Karpas-422 (cell line): ENCODE data around the gene NOS1AP. TPM values are rescaled to one million over a fixed set of nuclear protein-coding genes. Genes with fewer than 3 reads are reported as not detected.
"Not testable (repeated sequence)": the region's sequence is repeated elsewhere in the genome, so short reads cannot be mapped to it uniquely, and the experiment has no call there.

Experiments used
- DNase-seq: peaks from one replicate; pipeline ENCODE4 v3.0.0-alpha.2; 2015
- H2AFZ ChIP-seq: fragments of 200-600 bp; sonication (generic); 2 replicates; pipeline ENCODE4 v1.6.1; 2014; ENCODE audit warnings: antibody characterized with exemption, low read length, mixed read lengths
- H3K27ac ChIP-seq: fragments of 200-600 bp; sonication (generic); 2 replicates; pipeline ENCODE4 v1.5.1; 2014; ENCODE audit warnings: mild to moderate bottlenecking, low read length, moderate library complexity
- H3K27me3 ChIP-seq: fragments of 200-600 bp; sonication (generic); 2 replicates; pipeline ENCODE4 v1.6.1; 2014; ENCODE audit warnings: low read length, mixed read lengths
- H3K36me3 ChIP-seq: fragments of 200-600 bp; sonication (generic); 2 replicates; pipeline ENCODE4 v1.6.1; 2014; ENCODE audit warnings: low read length, mixed read lengths; ENCODE audit not compliant: insufficient read depth
- H3K4me1 ChIP-seq: fragments of 200-600 bp; sonication (generic); 2 replicates; pipeline ENCODE4 v1.6.1; 2014; ENCODE audit warnings: mild to moderate bottlenecking, low read length, mixed read lengths
- H3K4me2 ChIP-seq: fragments of 200-600 bp; sonication (generic); 2 replicates; pipeline ENCODE4 v1.6.1; 2014; ENCODE audit warnings: low read length, low read depth, mild to moderate bottlenecking; ENCODE audit not compliant: poor library complexity, severe bottlenecking
- H3K4me3 ChIP-seq: fragments of 200-600 bp; sonication (generic); 2 replicates; pipeline ENCODE4 v1.5.1; 2014; ENCODE audit warnings: mild to moderate bottlenecking, antibody characterized with exemption, low read length, mixed read lengths
- H3K79me2 ChIP-seq: fragments of 200-600 bp; sonication (generic); 2 replicates; pipeline ENCODE4 v1.6.1; 2014; ENCODE audit warnings: mild to moderate bottlenecking, low read length, mixed read lengths
- H3K9ac ChIP-seq: fragments of 200-600 bp; sonication (generic); 2 replicates; pipeline ENCODE4 v1.6.0; 2014; ENCODE audit warnings: low read length
- H3K9me2 ChIP-seq: fragments of 200-600 bp; sonication (generic), shearing (Covaris generic); replicated peaks from 2 replicates; pipeline ENCODE4 v1.6.0; 2014; ENCODE audit warnings: mild to moderate bottlenecking, low read length, moderate library complexity; ENCODE audit not compliant: insufficient read depth
- H3K9me3 ChIP-seq: fragments of 300-700, 200-600 bp; sonication (generic); 2 replicates; pipeline ENCODE4 v1.6.1; 2014; ENCODE audit warnings: low read length, mixed read lengths
- H4K20me1 ChIP-seq: fragments of 200-600 bp; sonication (generic); 2 replicates; pipeline ENCODE4 v1.6.1; 2014; ENCODE audit warnings: mild to moderate bottlenecking, antibody characterized with exemption, low read length, low read depth; ENCODE audit not compliant: insufficient read depth
- total RNA-seq: library from RNA; depleted of rRNA; stranded (reverse); fragments of >200 nt; shearing (Covaris generic); gene quantifications from 2 replicates; pipeline ENCODE4 v1.2.3, GENCODE V29; 2014; ENCODE audit warnings: low replicate concordance

The NOS1AP gene
- total RNA-seq, 1 experiment from 2014 or later: not detected

GRCh38 chr1:162060314-162060713 is 9.2 kb upstream of the NOS1AP start:
- H3K4me1 ChIP-seq: no peaks in the 10 kb centered on the region; the same call in 1 of the 2 replicates

GRCh38 chr1:162062542-162063015 is 6.9 kb upstream of the NOS1AP start:
- no peak for DNase-seq
- H3K4me3 ChIP-seq: no peak overlapping the region
- peaks cover 16% of the 10 kb centered on the region for H3K4me1 ChIP-seq
- no peaks in the 10 kb centered on the region for H4K20me1 ChIP-seq
- H3K9me2 ChIP-seq: no peaks in the 10 kb centered on the region
- no peak overlapping the region for H3K27ac ChIP-seq
- H3K79me2 ChIP-seq: no peaks in the 10 kb centered on the region
- H3K4me2 ChIP-seq: no peak overlapping the region
- no peak overlapping the region for H3K9ac ChIP-seq
- H3K9me3 ChIP-seq: no peaks in the 10 kb centered on the region
- H3K36me3 ChIP-seq: no peaks in the 10 kb centered on the region
- no peak overlapping the region for H2AFZ ChIP-seq
- H3K27me3 ChIP-seq: 0 out of 2 replicates have a peak, but pooled peaks cover 4% of the 10 kb centered on the region

More at GRCh38 chr1:162060314-162060713, 9.2 kb upstream of the NOS1AP start:
- no peak overlapping the region for H3K4me2 ChIP-seq
- H3K4me3 ChIP-seq: no peak overlapping the region
- H3K36me3 ChIP-seq: no peaks in the 10 kb centered on the region
- H3K79me2 ChIP-seq: no peaks in the 10 kb centered on the region
- no peaks in the 10 kb centered on the region for H3K9me3 ChIP-seq
- H3K27me3 ChIP-seq: 0 out of 2 replicates have a peak, but pooled peaks cover 4% of the 10 kb centered on the region
- no peak overlapping the region for H3K27ac ChIP-seq
- H4K20me1 ChIP-seq: no peaks in the 10 kb centered on the region
- H3K9ac ChIP-seq: no peak overlapping the region
- DNase-seq: no peak
- no peaks in the 10 kb centered on the region for H3K9me2 ChIP-seq
- H2AFZ ChIP-seq: no peak overlapping the region

- H3K4me3 ChIP-seq: no peak overlapping the region
- no peaks in the 10 kb centered on the region for H3K79me2 ChIP-seq
- H3K27me3 ChIP-seq: 0 out of 2 replicates have a peak, but pooled peaks cover 4% of the 10 kb centered on the region
- no peaks in the 10 kb centered on the region for H3K9me3 ChIP-seq
- no peak overlapping the region for H3K4me2 ChIP-seq
- no peaks in the 10 kb centered on the region for H4K20me1 ChIP-seq
- no peak overlapping the region for H3K9ac ChIP-seq
- no peaks in the 10 kb centered on the region for H3K9me2 ChIP-seq
- DNase-seq: no peak
- no peak overlapping the region for H3K27ac ChIP-seq
- H3K36me3 ChIP-seq: no peaks in the 10 kb centered on the region
- H3K4me1 ChIP-seq: peaks cover 21% of the 10 kb centered on the region
- no peak overlapping the region for H2AFZ ChIP-seq
Observed at GRCh38 chr1:162065016-162065415, 4.5 kb upstream of the NOS1AP start.

DNA sequence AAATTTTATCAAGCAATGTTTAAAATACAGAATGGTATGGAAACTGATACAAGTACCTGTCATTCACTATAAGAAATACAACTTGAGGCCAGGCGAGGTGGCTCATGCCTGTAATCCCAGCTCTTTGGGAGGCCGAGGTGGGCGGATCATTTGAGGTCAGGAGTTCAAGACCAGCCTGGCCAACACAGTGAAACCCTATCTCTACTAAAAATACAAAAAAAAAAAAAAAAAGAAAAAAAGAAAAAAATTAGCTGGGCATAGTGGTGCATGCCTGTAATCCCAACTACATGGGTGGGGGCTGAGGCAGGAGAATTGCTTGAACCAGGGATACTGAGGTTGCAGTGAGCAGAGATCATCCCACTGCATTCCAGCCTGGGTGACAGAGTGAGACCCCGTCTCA is 2.7 kb upstream of the NOS1AP start:
- H2AFZ ChIP-seq, H3K9me3 ChIP-seq, H3K4me3 ChIP-seq, H3K9ac ChIP-seq, H3K9me2 ChIP-seq, H3K27me3 ChIP-seq, H3K27ac ChIP-seq, H3K4me2 ChIP-seq, H3K36me3 ChIP-seq, H4K20me1 ChIP-seq, DNase-seq, H3K79me2 ChIP-seq: not testable (repeated sequence)
- peaks cover 21% of the 10 kb centered on the region for H3K4me1 ChIP-seq

- H3K9ac ChIP-seq: no peak overlapping the region
- H3K79me2 ChIP-seq: no peaks in the 10 kb centered on the region
- DNase-seq: no peak
- H3K36me3 ChIP-seq: no peaks in the 10 kb centered on the region
- no peak overlapping the region for H3K27ac ChIP-seq
- no peaks in the 10 kb centered on the region for H3K9me3 ChIP-seq
- no peak overlapping the region for H3K4me3 ChIP-seq
- H3K9me2 ChIP-seq: no peaks in the 10 kb centered on the region
- peaks cover 21% of the 10 kb centered on the region for H3K4me1 ChIP-seq
- 0 out of 2 replicates have a peak, but pooled peaks cover 4% of the 10 kb centered on the region for H3K27me3 ChIP-seq
- H2AFZ ChIP-seq: no peak overlapping the region
- H4K20me1 ChIP-seq: no peaks in the 10 kb centered on the region
- H3K4me2 ChIP-seq: no peak overlapping the region
Observed at GRCh38 chr1:162067466-162067865, 2.0 kb upstream of the NOS1AP start.

- H3K27me3 ChIP-seq: 0 out of 2 replicates have a peak, but pooled peaks cover 4% of the 10 kb centered on the region
- H3K4me3 ChIP-seq: no peak overlapping the region
- no peaks in the 10 kb centered on the region for H3K9me3 ChIP-seq
- no peaks in the 10 kb centered on the region for H3K36me3 ChIP-seq
- no peak overlapping the region for H2AFZ ChIP-seq
- no peak overlapping the region for H3K4me2 ChIP-seq
- H3K9me2 ChIP-seq: no peaks in the 10 kb centered on the region
- no peak overlapping the region for H3K27ac ChIP-seq
- no peak for DNase-seq
- peaks cover 21% of the 10 kb centered on the region for H3K4me1 ChIP-seq
- H3K9ac ChIP-seq: no peak overlapping the region
- no peaks in the 10 kb centered on the region for H3K79me2 ChIP-seq
- no peaks in the 10 kb centered on the region for H4K20me1 ChIP-seq
Observed at GRCh38 chr1:162068301-162068700, 1.2 kb upstream of the NOS1AP start.

DNA sequence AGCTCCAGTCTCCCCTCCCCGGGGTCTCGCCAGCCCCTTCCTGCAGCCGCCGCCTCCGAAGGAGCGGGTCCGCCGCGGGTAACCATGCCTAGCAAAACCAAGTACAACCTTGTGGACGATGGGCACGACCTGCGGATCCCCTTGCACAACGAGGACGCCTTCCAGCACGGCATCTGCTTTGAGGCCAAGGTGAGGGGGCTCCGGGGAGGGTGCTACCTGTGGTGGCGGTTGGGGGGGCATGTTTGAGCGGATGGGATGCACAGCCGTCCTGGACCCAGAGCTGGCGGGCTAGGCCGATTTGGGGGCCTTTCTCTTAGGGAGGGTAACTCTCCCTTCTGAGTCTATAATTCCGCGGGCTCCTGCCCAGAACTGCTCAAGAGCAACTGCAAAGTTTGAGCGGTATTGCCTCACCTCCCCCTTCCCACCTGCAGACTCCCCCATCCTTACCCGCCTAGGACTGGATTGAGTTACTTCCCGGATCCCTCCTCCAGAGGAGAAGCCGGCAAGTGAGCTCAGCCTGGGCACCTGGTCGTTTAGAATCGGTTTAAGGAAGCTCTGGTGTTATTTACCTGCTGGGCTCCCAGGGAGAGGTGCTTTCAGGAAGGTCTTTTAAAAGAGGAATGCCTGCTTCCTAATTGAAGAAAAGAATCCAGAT is 730 bp downstream of the NOS1AP start:
- no peaks in the 10 kb centered on the region for H3K9me3 ChIP-seq
- H3K36me3 ChIP-seq: no peaks in the 10 kb centered on the region
- H2AFZ ChIP-seq: no peak overlapping the region
- H3K27ac ChIP-seq: no peak overlapping the region
- no peak overlapping the region for H3K9ac ChIP-seq
- no peaks in the 10 kb centered on the region for H4K20me1 ChIP-seq
- H3K27me3 ChIP-seq: no peaks in the 10 kb centered on the region
- H3K79me2 ChIP-seq: no peaks in the 10 kb centered on the region
- H3K4me2 ChIP-seq: no peak overlapping the region
- DNase-seq: no peak
- H3K4me3 ChIP-seq: no peak overlapping the region
- H3K4me1 ChIP-seq: peaks cover 21% of the 10 kb centered on the region
- H3K9me2 ChIP-seq: no peaks in the 10 kb centered on the region

DNA sequence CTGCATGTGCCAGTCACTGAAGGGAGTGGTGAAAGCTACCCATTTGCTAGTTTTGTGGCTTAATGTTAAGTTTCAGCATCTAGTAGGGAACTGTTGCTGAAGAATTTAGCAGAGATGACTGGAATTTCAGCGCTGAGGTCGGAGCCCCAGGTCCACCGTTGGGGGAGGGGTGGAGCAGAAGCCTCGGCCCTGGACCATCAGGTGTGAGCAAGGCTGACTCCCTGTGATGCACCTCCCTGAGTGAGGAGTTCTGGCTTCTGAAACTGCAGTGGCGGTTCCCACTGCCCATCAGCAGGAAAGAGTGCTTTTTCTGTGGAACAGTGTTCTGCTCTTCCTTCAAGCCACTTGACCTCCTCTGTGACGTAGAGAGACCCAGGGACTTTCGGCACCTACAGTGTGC is 1.3 kb downstream of the NOS1AP start:
- no peaks in the 10 kb centered on the region for H3K27me3 ChIP-seq
- H3K36me3 ChIP-seq: no peaks in the 10 kb centered on the region
- DNase-seq: no peak
- no peak overlapping the region for H3K4me3 ChIP-seq
- peaks cover 21% of the 10 kb centered on the region for H3K4me1 ChIP-seq
- H3K9me3 ChIP-seq: no peaks in the 10 kb centered on the region
- no peaks in the 10 kb centered on the region for H4K20me1 ChIP-seq
- H3K9me2 ChIP-seq: no peaks in the 10 kb centered on the region
- H2AFZ ChIP-seq: no peak overlapping the region
- H3K9ac ChIP-seq: no peak overlapping the region
- H3K4me2 ChIP-seq: no peak overlapping the region
- no peak overlapping the region for H3K27ac ChIP-seq
- H3K79me2 ChIP-seq: no peaks in the 10 kb centered on the region
